ENCODE results near the gene CD70.

DNA sequence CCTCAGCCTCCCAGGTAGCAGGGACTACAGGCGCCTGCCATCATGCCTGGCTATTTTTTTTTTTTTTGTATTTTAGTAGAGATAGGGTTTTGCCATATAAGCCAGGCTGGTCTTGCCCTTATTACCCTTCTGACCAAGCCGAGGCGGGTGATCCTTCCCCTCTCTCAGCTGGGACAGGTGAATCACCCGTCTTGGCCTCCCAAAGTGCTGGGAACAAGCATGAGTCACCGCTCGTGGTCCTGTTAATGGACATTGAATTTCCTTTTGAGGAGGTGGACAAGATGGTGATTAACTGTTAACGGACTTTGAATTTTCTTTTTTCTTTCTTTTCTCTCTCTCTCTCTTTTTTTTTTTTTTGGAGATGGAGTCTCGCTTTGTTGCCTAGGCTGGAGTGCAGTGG lies 10.6 kb downstream of the CD70 start:
- TF ChIP-seq ZNF274 (IDR thresholded peaks at IDR 0.05; ENCODE audit: low read depth, low read length) (no peak), YY1 (IDR thresholded peaks at IDR 0.05; ENCODE audit: insufficient read depth, insufficient read length) (no peak)

Data from NT2/D1 (cell line).